Hematopoietic multipotent progenitor cell treated with erythropoietin and hydrocortisone succinate and interleukin-3 and kit ligand, for 17 days (in vitro differentiated cells): ENCODE measurements around the gene ARPP21.

Experiments
- DNase-seq: peaks from one replicate; pipeline ENCODE4 v3.0.0-alpha.2; 2015; ENCODE audit warnings: low spot score

Gene ARPP21

DNA sequence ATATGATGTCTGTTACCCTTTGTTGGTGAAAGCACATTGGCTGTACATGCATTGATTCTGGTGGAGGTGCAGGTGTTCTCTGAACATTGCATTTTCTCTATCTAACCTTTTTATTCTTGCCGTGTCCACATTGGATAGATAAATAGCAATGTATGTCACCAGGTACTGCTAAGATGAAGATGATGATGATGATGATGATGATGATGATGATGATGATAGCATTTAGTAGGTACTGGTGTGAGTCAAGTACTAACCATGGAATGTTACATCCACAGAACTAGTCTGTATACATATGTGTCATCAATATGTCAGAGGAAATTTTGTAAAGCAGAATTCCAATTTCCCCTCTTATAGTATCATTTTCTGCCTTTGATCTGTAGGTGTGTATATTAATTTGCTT, 36.3 kb downstream of the ARPP21 start:
- DNase-seq: no peak

DNA sequence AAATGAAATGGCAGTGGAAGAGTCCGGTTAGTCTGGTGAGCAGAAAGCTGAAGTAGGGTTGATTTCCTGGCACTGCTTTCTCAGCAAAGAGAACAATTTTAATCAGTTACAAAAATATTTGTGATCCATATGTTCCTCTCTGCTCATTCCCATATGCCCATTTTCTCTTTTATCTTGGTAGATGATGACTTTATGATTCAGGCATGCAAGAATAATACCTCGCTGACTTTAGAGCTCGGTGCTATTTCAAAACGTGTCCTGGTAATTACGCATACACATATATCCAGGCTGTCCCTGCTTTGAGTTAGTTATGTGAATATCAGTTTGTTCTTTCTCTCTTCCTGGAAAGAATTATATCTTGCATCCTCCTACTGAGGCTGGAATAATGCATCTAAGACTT, 38.5 kb downstream of the ARPP21 start:
- no peak for DNase-seq

DNA sequence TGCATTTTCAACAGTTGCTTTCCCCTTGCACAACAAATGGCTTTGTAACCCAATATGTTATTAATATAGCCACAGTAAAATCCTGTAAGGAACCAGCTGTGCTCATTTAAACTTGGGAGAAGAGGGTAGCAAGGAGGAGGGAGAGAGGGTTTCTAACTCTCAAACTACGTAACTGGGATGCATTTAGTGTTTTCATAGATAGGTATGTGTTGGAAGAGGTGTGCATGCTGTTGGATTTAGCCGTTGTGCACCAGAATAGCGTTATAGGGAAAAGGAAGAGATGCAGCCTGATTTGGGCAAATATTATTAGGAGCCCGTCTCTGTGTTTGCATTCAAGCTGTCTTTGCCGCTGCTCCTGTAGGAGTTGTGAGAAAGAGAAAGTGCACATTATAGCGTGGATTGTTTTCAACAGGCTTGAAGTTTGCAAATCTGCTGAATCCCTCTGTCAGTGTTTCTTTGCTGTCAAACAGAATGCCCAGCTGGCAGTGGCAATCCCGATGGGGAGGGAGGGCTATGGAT, 39.4 kb downstream of the ARPP21 start:
- DNase-seq: no peak

DNA sequence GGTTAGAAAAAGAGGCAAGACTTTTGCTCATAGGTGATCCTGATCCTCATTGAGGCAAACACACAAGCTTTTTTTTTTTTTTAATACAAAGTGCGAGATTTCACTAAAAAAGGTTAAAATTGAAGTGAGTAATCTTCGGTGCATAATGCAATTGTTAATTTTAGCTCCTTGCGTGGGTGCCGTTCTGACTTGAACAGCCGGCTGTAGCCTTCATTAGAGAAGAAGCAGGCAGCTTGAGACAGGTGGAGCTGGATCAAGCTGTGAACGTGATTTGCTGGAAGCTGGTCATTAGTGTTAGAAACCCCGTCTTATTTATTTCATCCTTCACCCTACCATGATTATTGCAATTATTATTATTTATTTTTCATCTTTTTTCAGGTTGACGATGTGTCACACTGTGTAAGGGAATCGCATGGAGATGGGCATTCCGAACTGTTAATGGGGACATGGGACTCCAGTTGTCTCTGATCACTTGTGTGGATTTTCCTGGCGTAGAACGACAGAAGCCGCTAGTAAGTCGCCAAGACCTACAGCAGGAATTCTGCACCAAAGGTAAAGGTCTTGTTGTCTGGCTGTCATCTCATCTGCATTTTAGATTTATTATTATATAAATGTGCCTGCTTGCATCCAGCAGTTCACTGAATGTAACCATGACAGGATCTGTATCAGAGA, 40.2 kb downstream of the ARPP21 start:
- DNase-seq: no peak

DNA sequence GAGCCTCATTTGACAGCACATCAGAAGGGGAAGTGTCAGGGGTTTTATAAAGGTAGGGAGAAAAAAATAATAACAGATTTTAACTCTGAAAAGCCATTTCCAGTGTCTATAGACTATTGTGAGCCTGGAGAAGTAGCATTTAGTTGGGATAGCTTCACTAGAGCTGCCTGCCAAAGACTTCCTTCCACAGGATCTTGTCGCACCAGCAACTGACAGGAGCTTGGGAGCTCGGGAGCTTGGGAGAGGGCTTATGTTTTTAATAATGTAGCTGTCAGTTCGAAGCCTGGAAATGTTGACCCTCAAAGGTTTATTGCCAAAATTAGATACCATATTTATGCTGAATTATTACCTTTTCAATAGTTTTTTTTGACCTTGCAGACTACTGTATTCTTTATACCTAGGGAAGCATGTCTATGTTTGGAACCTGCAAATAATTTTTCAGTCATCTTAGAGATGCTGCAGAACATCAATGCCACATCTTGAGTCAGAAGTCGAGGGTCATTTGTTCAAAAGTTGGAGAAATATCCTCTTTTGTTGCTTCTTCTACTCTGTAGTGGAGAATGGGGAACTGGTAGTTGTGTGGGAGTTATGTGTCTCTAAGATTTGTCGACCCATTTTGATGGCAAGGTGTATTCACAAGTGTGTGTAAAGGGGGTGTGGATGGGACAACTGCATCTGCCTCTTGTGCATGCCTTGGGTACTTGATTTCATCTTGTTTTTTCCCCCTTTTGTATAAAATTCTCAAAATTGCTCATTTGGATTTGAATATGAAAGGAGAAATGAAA, 41.7 kb downstream of the ARPP21 start:
- DNase-seq: no peak

DNA sequence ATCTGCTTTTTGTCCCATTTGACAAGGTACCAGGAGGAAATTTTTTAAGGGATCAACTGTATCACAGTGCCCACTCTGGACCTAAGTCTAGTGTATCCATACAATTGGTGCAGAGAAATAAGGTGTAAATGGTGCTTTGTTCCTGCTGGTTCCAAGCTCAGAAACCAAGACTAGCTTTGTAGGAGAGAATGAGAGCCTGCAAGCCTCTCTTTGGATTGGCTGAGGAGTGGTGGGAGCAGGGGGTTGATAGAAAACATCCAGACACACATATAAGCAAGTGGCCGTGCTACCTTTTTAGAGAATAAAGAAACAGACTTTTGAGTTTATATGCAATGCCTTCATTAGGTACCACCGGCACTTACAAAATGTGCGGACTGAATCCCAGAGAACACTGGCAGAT, 45.8 kb downstream of the ARPP21 start:
- DNase-seq: no peak

DNA sequence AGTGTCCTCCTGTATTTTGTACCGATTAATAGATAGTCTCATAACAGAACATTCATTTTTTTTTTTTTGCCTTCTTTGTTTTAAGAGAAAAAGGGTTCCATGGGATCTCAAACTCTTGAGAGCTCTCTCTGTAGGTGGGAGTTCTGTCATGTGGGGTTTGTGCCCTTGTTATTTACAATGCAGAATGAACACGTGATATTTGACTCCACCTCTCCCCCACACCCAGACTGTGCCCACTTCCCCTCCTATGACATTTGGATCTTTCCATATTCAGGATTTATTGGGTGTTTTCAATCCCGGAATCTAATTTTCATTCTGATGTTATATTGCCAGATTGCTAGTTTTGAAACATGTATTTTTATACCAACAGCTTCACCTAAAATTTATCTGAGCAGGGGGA, 49.5 kb downstream of the ARPP21 start:
- DNase-seq: no peak

DNA sequence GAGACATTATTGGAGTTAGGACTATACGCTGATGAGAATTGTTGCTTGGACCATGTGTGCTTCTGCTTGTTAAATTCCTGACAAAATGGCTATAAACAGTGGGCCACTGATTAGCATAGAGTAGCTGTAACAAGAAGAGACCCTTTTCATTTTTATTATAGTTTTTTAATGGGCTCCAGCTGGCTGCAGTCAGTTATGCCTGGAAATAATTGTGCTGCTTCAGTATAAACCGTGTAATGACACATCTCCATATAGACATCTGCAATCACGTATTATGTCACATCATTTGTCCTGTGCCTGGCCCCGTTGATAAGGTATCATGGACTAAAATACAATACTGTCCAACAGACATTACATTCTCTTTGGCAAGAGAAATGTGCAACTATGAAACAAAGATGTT, 50.9 kb downstream of the ARPP21 start:
- DNase-seq: no peak

DNA sequence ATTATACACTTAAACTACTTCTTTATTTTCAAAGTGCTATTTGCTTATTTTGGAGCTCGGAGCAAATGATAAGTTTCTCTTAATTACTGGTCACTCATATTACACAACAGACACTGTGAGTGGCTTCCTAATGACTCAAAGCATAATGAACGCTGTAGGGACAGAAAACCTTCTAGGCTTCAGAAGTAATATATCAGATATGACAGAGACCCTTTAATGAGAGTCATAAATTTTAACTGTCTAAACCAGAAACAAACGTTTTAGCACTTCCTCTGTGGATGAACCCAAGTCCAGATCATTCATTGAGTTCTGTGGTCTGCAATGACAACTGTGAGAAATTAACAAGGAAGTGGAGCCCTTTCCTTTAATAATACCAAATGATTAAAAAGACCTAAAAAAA, 66.6 kb downstream of the ARPP21 start:
- DNase-seq: no peak

DNA sequence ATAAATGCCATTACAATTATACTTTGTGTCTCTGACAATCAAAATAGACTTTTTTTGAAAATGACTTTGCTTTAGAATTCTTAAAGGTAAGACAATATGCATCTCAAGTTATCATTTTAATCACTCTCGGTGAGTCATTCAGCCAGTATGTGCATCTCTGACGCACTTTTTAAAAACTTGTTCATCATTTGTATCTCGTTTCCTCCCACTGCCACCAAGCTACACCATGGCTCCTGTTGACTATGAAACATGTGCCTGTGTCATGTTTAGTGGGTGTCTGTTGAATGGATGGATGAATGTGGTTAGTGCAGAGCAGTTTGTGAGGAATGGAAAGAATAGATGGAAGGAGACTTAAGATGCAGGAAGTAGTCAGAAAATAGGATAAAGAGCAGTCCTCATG, 68.6 kb downstream of the ARPP21 start:
- no peak for DNase-seq

DNA sequence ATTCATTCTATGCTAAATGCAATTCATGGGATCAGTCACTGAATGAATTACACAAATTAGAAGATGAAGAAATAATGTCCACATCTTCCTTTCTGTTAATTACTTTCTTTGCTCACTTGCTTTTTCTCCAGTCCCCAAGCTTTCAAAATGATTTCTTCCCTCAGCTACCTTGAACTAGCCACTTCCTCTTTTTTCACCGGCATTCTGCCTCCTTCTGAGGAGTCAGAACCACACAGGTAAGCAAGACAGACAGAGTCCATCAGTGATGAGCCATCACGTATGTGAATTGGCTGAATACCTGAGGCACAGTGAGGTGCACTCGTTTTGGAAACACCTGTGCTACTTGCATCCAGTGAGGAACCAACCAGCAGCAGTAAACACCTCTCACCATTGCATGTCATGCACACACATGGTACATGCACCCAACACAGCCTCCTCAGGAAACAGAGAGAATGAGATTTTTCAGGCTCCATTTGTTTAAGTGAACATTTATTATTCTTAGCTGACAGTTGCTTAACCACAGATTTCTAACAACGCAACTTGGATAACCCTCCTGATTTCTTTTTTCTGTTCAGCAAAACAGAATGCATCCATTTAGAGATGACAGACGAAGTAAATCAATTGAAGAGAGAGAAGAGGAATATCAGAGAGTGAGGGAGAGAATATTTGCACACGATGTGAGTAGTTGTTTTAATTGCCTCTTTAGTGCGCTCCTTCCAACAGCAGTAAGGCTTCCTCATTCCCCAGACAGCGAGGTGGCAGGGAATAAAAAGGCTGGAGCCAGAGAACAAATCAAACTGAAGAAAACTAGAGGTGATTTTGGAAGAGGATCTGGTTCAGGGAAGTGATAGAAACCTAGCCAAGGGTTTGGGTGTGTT, 69.3 kb downstream of the ARPP21 start:
- DNase-seq: no peak

DNA sequence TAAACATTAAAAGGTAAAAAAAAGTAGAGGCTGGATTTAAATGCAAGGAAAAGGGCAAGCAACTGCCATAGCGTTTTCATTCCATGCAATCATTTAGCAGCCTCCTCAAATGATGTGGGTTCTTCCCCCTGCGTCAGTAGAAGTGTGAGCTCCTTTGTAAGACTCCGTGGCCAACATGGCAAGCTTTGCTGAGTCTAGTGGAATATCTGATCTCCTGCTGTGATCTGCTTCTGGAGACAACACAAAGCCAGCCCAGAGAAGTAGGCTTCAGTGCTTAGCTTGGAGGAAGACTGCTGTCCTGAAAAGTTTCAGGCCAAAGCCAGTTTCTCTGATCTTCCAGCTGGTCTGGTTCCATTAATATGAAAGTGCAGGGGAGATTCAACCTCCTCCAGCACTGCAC, 70.4 kb downstream of the ARPP21 start:
- no peak for DNase-seq

DNA sequence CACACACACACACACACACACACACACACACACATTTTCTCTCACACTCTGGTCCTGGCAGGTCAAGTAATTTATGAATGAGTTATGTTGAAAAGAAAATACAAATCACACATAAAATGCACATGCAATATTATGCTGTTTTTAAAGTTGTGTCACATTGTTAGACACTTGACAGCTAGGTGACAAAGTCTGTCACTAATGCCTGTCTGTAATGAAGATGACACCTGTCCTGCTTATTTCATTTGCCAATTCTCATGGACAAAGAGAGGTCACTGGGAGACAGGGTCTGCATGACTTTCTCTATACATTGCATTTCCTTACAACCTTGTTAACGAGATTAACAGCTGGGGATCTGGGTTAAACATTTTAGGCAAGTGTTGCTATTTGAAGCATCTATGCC, 71.2 kb downstream of the ARPP21 start:
- DNase-seq: no peak

DNA sequence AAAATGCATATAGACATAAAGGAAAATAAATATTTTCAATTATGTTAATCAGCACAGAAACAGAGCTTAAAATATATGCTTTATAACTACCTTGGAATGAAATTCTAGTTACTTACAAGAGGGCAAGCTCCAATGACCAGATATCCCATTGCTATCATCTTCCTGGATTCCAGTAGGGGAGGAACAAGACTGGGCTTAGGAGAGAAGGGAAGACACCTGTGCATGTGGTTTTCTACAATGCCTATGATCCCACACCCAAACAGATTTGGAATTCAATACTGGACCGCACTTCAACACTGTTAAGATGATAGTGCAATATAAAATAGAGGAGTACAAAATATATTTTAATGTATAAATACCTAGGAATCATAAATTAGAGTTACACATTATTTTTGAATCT, 79.6 kb downstream of the ARPP21 start:
- no peak for DNase-seq

DNA sequence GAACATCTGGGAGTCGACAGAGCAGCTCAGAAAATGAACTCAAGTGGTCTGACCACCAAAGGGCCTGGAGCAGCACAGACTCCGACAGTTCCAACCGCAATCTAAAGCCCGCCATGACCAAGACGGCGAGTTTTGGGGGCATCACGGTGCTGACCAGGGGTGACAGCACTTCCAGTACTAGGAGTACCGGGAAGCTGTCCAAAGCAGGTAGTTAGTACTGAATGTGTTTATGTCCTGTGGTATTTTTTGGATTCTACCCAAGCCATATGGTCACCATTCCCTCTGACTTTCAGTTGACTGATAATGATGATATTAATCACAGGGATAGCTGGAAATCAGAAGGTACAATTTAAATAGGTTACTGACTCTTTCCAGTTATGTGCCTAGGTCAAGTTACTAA, 82.3 kb downstream of the ARPP21 start:
- DNase-seq: no peak

DNA sequence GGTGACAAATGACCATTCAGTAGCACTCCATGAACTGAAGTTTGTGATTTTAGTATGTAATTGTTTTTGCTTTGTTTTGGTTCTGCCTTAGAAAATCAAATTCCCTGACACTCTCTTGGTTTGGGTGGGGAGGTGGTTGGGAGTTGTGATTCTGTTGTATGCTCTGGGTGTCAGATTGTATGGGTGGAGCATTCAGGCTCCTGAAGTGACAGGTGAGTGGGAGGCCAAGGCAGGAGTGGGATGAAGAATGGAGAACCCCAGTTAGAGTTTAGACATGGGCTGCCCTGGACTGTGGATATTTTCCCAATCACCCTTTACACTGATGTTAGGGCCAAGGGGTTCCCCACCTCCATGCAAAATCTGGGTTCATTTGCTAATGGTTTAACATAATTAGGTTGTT, 83.6 kb downstream of the ARPP21 start:
- DNase-seq: no peak

DNA sequence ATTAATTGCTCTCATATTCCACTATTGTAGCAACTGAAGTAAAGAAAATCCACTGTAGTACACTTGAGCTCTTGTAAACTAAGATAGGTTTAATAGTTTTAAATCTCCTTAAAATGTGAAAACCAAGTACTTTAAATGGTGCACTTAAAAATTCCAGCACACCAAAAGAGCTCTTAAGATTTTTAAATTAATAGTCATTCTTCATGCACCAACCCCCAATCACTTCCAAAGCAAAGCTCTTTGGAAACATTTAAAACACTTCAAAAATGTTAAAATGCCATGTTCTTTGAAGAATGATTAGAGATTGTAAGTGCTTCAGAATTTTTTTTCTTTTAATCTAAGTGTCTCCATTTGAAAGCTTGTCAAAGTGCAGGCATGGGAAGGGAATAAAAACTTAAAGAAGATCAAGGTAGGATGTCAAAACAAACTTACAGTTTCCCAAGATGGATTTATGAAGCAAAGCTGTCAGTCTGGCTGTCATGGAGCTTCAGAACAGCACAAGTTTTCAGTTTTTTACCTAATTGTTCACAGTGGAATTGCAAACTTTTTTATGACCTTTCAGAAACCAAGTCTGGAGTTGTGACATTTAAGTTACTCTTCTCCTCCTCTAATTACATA, 84.3 kb downstream of the ARPP21 start:
- no peak for DNase-seq

DNA sequence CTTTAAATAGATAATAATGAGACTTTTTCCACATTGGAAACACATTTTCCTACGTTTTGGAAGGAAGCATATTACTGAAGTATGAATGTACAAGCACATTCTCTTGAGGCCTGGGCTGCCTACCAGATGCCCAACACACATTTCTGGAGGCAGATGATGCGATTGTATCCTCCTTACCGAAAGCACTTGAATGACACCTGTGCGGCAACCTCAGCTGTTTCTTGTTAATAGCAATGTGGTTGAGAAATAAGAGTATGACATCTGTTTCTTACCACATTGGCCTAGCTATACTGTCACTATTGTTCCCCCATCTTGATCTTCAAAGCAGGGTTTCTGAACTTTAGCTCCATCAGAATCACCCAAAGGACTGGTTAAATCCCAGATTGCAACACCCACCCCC, 84.8 kb downstream of the ARPP21 start:
- DNase-seq: no peak

DNA sequence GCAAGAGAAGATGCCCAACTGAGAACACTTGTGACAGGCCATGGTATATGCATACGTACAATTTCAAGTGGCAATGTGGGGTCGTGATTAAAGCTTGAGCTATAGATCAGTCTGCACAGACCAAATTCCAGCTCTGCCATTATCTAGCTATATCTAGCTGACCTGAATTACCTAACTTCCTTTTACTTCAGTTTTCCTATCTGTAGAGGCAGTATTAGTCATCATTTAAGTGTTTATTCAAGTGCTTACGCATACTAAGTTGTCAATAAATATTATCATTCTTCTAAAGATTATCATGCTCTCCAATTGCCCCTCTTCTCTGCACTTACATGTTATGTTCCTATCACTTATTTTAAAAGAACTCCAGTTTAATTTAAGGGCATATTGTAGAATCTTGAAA, 87.9 kb downstream of the ARPP21 start:
- DNase-seq: no peak

DNA sequence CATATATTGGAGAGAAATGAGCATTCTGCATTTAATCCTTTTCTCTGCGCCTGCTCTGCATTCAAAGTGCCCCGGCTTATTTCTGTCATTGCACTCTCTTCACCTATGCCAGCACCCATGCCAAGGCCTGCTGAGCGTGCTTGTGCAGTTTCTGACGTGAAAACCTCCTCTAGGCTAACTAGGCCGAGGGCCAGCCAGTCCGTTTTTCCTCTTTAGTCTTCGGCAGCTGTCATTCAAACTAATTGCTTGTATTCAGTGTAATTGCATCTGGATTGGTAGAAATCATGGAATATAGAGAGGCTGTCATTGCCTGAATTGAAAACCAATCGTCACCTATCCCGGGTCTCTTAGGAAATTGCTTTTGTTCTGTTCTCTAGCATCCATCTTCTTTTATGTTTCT, 94.0 kb downstream of the ARPP21 start:
- DNase-seq: no peak

DNA sequence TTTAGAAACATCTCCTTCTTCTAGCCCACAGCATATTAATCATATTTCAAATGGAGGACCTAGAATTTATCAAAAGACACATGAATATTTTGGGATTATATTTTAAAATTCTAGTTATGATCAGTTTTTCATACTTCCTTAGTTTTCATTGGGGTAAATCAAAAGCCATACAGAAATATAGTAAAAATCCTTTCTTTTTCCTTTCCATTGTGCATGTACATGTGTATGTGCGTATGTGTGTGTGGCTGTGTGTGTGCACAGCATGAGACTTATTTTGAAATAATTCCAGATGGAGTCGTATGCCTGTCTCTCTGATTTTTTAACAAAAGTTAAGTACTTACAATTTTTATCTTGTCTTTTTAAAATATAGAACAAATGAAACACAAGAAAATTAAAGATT, 94.5 kb downstream of the ARPP21 start:
- no peak for DNase-seq

DNA sequence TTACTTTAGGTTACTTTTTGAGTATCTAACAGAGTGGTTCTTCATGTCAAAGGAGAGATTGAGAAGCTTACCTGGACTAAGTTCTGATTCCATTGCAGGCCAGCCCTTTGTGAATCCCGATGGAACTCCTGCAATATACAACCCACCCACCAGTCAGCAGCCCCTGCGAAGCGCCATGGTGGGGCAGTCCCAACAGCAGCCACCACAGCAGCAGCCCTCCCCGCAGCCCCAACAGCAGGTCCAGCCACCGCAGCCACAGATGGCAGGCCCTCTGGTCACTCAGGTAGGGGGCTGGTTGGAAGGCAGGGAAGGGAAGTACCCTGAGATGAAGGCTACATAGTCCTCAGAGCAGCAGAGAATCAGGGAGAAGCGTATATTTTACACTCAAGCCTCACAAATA, 97.8 kb downstream of the ARPP21 start:
- no peak for DNase-seq
